Measurements from ENCODE around the gene GTF2H1. TPM values are rescaled to one million over a fixed set of nuclear protein-coding genes. Genes with fewer than 3 reads are reported as not detected.

Gene GTF2H1
- total RNA-seq, 1 donor from 2014 or later, result 30.8 TPM

DNA sequence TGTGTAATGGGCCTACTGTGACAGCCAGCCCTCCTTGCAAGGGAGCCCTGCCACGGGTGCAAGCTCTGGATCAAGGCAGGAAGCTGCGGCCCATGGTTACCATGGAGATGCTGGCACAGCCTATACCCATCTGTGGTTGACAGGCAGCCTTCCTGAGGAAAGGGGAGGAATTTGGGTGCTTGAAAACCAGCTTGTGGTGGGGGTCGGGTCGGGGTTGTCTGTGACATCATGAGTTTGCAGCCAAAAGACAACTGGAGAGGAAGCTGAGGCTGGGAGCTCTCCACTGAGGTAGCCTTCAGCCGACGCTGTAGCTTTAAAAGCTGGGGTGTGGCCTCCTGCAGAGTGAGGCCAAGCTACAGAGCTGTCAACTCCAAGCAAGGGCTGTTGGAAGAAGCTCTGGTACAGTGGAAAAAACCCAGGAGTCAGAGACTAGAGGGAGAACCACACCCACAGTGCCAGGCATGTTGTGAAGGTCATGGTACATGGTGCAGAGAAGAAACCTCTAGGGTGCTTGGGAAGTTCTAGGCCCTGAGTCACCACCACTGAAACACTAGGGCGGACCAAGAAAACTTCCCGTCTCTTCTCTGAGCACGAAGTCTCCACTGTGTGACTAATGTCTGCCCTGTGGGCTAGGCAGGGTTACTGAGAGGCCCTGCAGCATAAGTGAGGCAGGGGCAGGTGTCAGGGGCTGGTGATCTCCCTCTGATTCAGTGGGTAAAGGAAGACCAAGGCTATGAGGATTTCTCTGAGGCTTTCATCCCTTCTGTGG is 61.2 kb downstream of the GTF2H1 start:
- peak overlapping the region; percentile 27 for H3K4me3 ChIP-seq (ENCODE audit: low read depth, low read length)
- peak; percentile 99 for DNase-seq (ENCODE audit: low read depth)
- TF ChIP-seq, protein P1, sequence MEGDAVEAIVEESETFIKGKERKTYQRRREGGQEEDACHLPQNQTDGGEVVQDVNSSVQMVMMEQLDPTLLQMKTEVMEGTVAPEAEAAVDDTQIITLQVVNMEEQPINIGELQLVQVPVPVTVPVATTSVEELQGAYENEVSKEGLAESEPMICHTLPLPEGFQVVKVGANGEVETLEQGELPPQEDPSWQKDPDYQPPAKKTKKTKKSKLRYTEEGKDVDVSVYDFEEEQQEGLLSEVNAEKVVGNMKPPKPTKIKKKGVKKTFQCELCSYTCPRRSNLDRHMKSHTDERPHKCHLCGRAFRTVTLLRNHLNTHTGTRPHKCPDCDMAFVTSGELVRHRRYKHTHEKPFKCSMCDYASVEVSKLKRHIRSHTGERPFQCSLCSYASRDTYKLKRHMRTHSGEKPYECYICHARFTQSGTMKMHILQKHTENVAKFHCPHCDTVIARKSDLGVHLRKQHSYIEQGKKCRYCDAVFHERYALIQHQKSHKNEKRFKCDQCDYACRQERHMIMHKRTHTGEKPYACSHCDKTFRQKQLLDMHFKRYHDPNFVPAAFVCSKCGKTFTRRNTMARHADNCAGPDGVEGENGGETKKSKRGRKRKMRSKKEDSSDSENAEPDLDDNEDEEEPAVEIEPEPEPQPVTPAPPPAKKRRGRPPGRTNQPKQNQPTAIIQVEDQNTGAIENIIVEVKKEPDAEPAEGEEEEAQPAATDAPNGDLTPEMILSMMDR (conservative IDR thresholded peaks at IDR 0.05; ENCODE audit: low read depth, low read length), result no peak

DNA sequence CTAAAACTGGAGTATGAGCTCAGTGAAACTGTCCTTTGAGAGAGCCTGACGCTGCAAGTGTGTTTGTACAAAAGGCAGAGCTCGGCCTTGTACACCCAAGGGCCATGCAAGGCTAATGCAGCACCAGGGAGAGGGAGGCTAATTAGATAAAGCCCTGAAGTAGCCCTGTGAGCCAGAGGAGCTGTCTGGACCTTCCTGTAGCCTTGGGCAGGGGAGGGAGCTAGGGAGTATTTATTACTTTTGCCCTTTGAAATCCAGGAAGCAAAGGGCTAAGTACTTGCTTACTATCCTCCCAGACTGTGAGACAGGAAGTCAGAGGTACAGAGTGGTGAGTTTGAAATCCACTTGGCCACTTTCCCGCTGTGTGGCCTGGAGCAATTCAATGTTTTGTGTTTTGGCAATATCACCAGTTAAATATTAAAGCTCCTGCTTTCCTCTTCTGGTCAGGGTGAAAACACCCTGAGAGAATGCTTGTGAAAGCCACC is 61.8 kb downstream of the GTF2H1 start:
- peak overlapping the region; percentile 27 for H3K4me3 ChIP-seq (ENCODE audit: low read depth, low read length)
- TF ChIP-seq, protein P1 (conservative IDR thresholded peaks at IDR 0.05; ENCODE audit: low read depth, low read length), result no peak
- DNase-seq (ENCODE audit: low read depth), result peak; percentile 84

DNA sequence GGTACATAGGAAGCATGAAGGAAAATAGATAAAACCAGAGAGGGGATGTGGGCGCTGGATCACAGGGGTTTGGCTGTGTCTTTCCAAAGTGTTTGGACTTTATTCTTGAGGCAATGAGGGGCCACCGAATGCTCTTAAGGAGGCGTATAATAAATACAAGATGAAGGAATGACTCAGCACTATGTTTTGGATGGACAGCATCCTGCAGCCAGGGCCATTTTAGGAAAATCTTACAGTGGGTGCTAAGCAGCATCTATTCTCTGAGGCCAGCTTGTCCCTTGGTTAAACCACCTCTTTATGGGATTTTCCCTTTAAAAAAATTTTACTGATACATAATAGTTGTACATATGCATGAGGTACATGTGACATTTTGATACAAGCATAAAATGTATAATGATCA is 67.7 kb downstream of the GTF2H1 start:
- TF ChIP-seq, protein P1 (conservative IDR thresholded peaks at IDR 0.05; ENCODE audit: low read depth, low read length), result no peak
- no peak overlapping the region for H3K4me3 ChIP-seq (ENCODE audit: low read depth, low read length)
- DNase-seq (ENCODE audit: low read depth), result no peak

DNA sequence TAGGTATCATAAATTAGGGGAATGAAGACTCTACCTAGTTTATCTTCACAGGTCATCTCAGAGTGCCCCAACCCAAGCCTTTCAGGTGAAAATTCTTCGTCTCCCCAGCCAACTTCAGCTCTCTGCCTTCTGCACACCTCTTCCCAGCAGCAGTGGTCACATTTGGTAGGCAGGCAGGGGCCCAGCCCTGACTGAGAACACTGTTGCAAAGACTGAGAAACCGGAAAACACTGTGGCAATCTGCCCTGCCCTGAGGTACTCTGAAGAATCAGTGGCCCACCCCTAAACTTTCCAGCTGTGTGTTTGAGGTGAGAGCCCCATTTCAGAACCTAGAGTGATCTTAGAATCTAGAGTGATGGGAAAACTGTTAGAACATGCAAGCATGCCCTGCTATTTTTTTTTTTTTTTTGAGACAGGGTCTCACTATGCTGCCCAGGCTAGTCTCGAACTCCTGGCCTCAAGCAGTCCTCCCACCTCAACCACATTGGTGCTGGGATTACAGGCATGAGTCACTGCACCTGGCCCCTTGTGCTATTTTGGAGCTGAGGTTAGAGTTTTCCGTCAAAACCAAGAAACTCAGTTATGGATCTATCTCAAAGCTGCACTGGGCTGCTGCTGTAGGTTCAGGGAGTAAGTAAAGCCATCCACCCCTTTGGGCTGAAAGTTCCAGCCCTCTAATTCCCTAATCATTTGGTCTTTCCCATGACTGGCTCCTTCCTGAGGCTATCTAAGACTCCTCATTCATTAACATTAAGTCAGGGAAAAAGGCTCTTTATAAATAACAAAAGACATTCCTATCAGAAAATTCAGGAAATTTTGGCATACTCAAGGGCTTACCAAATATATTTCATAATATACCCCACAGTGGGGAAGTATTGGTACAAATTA is 70.3 kb downstream of the GTF2H1 start:
- no peak overlapping the region for H3K4me3 ChIP-seq (ENCODE audit: low read depth, low read length)
- DNase-seq (ENCODE audit: low read depth), result no peak
- TF ChIP-seq, protein P1 (conservative IDR thresholded peaks at IDR 0.05; ENCODE audit: low read depth, low read length), result no peak

DNA sequence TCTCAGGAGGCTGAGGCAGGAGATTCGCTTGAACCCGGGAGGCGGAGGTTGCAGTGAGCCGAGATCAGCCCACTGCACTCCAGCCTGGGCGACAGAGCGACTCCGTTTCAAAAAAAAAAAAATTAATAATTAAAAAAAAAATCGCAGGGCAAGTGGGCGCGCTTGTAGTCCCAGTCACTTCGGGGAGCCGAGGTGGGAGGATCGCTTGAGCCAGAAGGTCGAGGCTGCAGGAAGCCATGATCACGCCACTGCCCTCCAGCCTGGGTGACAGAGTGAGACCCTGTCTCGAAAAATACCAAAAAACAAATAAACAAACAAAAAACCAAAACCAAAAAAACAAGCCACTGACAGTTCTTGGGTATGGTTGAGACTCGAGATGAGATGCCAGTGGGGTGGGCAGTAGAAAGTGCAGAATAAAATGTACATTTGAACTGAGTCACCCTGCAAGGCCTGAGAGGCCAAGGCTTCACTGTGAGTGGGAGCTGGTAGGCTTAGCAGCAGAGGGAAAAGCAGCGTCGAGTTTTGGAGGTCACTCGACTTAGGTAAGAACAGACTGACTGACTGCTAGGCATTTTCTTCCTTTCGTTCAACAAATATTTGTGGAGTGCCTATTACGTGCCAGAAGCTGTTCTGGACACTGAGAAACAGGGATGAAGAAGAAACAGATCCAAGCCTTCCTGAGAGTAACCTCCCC is 71.4 kb downstream of the GTF2H1 start:
- H3K4me3 ChIP-seq (ENCODE audit: low read depth, low read length), result peak overlapping the region; percentile 76
- TF ChIP-seq, protein P1 (conservative IDR thresholded peaks at IDR 0.05; ENCODE audit: low read depth, low read length), result no peak
- DNase-seq (ENCODE audit: low read depth), result no peak

DNA sequence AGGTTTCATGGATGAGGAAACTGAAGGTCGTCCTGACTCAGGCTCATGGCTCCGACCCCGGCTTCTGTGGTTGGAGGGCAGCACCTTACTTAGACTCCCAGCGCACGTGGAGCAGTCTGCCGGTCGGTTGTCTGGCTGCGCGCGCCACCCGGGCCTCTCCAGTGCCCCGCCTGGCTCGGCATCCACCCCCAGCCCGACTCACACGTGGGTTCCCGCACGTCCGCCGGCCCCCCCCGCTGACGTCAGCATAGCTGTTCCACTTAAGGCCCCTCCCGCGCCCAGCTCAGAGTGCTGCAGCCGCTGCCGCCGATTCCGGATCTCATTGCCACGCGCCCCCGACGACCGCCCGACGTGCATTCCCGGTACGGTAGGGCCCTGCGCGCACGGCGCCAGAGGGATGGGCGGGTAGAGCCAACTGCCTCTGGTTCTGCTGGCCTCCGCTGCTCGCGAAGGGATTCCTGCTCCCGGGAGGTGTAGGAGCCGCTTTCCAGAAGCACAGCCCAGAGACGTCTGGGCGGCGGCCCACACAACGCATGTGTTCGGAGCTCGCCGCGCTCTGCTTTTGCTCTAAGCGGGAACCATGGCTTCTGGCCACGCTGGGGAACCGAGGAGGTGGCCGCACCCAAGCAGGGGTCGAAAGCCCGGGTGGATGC is 72.0 kb downstream of the GTF2H1 start, which contains the start of gene LDHA:
LDHA (plus strand) TSS at position 289 of the 653 bp plus-strand sequence. CDS start 2,280 bp downstream, outside the sequence.
- peak; percentile 79 for DNase-seq (ENCODE audit: low read depth)
- TF ChIP-seq, protein P1 (conservative IDR thresholded peaks at IDR 0.05; ENCODE audit: low read depth, low read length), result no peak
- peak within 1 kb of the TSS; percentile 76 for H3K4me3 ChIP-seq (ENCODE audit: low read depth, low read length)
